ENCODE measurements around the gene CCDC91.

GRCh38 chr12:28167981-28168485 lies 22.2 kb upstream of the CCDC91 start:
- no peak for TF ChIP-seq CTCF (IDR thresholded peaks at IDR 0.05)
- TF ChIP-seq POLR2A (IDR thresholded peaks at IDR 0.05): no peak
